Erythroblast (primary cell): ENCODE measurements around the gene SCRN2.

Experiments used
- GATA1 ChIP-seq: IDR thresholded peaks from 2 replicates; pipeline ENCODE4 v1.6.1; 2011; ENCODE audit warnings: low read depth, mild to moderate bottlenecking, control low read depth, low read length, moderate library complexity
- POLR2A ChIP-seq: IDR thresholded peaks from 2 replicates; pipeline ENCODE4 v1.6.1; 2011; ENCODE audit warnings: mild to moderate bottlenecking, low read length

GRCh38 chr17:47888293-47888692 is 47.2 kb upstream of the SCRN2 start:
- TF ChIP-seq POLR2A (no peak), GATA1 (no peak)
